AG09319 (cell line): Measurements from ENCODE around the gene UCP2.

Experiments
- DNase-seq: peaks from one replicate; pipeline ENCODE4 v3.0.0-alpha.2; 2010; ENCODE audit warnings: low read depth; ENCODE audit errors: extremely low read depth
- TF ChIP-seq, protein P1 (sequence below): IDR thresholded peaks from 2 replicates; pipeline ENCODE4 v1.5.1; 2011; ENCODE audit warnings: low read depth, mild to moderate bottlenecking, inconsistent platforms, low read length, moderate library complexity

UCP2 gene

DNA sequence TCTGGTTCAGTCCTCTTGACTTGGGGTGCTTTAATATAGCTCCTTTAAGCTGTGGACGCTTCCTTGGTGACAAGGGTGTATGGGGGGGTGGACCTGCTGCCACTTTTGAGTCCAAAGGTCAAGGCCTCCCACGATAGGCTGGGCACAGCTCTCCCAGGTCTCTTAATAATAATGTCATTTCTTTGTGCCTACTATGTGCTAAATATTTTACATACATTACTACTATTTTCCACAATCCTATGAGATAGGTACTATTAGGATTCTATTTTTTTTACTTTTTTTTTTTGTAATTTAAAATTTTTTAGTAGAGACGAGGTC lies 26.5 kb upstream of the UCP2 start:
- DNase-seq: no peak
- TF ChIP-seq, protein P1, sequence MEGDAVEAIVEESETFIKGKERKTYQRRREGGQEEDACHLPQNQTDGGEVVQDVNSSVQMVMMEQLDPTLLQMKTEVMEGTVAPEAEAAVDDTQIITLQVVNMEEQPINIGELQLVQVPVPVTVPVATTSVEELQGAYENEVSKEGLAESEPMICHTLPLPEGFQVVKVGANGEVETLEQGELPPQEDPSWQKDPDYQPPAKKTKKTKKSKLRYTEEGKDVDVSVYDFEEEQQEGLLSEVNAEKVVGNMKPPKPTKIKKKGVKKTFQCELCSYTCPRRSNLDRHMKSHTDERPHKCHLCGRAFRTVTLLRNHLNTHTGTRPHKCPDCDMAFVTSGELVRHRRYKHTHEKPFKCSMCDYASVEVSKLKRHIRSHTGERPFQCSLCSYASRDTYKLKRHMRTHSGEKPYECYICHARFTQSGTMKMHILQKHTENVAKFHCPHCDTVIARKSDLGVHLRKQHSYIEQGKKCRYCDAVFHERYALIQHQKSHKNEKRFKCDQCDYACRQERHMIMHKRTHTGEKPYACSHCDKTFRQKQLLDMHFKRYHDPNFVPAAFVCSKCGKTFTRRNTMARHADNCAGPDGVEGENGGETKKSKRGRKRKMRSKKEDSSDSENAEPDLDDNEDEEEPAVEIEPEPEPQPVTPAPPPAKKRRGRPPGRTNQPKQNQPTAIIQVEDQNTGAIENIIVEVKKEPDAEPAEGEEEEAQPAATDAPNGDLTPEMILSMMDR: no peak

DNA sequence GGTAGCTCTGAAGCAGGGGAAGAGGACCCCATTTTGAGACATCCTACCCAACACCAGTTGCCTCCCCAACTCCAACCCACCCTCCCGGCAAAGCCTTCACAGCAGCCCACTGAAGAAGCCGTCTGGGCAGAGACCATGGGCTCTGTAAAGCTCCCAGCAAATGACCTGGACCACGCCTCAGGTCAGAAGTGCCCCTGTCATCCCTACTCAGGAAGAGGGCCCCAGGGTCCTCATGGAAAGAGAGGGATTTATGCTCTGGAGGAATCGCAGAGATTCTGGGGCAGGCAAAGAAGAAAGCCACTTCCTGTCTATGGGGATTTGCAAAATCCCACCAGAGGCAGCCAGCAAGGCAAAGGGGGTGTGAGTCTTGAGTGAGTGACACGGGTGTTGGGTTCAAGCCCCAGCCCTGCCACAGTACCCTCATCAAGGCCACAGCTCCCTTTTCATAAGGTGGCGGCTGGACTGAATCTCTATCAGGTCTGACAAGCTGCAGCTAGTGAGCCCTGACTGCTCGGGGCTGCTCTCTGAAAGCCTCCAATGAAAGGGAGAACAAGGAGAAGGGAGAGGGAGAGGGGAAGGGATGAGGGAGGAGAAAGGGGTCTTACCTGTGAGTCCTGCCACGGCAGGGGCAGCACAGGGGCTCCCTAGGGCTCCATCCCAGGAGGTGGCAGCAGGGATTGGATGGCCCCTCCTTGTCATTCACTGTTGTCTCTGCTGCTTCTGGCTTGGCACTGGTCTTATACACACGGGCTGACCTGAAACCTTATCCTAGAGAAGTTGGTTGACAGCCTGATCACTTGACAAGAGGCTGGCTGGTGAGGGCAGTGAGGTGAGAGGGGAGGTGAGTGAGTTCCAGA lies 26.0 kb upstream of the UCP2 start, which contains the start of gene UCP3:
TSS of gene UCP3 (minus strand) at position 713 of the 857 bp plus-strand sequence. CDS start 2,043 bp downstream, outside the sequence.
- TF ChIP-seq, protein P1: no peak
- DNase-seq: no peak

DNA sequence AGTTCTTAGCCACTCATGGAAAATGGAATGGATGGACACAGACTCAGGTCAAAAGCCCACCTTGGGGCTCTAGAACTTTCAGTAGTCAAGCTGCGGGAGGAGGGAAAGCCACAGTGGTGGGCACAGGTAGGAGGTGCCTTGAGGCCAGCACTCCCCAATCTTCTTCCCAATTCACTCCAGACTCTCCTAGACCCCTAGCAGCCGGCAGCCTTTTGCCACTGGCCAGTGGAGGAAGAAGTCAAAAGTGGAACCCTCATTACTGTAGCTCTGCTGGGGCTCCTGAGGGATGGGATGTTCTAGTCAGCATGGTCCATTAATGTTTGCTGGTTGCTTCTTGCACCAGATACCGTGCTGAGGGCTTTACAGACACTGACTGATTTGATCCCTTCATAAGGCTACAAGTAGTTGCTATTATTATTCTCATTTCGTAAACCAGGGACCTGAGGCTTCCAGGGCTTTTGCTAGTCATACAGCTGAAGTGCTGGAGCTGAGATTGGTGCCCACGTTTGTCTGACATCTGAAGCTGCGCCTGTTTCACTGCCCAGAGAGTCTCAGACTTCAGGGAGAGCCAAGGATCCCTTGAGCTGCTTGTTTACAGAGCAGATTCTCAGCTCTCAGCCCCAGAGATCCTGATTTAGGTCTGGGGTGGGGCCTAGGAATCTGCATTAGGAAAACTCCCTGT lies 25.2 kb upstream of the UCP2 start:
- TF ChIP-seq, protein P1: no peak
- no peak for DNase-seq

DNA sequence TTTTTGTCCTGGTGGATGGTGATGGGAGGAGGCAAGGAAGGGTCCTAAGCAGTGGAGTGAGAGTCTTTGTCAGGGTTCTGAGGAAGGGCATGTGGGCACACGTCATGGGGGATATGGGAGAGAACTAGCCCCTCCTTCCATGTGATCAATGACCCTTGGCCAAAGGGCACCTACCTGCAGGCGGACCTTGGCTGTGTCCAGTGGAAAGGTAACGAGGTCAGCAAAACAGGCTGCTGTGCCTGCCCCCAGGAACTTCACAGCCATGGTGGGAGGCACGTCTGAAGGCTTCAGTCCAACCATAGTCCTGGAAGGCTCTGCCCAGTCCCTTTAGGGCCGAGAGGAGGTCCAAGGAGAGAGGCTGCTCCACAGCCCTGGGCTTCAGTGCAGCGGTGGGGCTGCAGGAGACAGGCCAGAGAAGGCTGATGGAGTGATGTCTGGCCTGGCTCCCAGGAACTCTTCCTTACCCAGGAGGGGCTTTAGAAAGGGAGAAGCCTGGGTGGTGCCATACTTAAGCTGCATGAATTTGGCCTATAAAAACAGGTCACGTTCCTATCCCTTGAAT lies 24.2 kb upstream of the UCP2 start:
- TF ChIP-seq, protein P1: no peak

DNA sequence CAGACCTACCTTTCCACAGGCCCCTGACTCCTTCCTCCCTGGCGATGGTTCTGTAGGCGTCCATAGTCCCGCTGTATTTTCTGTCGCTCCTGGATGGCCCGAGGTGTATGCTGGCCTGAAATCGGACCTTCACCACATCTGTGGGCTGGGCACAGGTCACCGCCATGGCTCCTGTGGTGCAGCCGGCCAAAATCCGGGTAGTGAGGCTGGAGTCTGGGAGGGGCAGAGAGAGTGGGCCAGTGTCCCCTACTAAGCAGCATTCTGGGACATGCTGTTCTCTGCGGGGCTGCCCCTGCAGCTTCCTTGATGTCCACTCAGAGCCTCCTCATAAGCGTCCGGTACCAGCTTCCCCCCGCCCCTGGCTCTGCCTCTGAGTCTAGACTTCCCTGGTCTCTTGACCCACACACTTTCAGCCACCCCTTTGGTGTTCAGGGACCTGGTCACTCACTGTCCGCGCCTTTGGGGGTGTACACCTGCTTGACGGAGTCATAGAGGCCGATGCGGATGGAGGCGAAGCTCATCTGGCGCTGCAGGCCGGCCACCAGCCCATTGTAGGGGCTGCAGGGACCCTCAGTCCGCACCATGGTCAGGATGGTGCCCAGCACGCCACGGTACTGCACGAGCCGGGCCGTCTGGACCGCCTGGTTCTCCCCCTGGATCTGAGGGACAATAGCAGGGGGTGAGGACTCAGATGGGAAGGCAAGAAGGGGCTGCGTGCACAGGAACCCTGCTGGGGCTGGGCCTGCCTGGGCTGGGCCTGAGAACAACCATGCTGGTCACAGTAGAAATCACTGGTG lies 23.3 kb upstream of the UCP2 start:
- DNase-seq: no peak
- TF ChIP-seq, protein P1: no peak

More for the DNA sequence above, 24.2 kb upstream of the UCP2 start:
- DNase-seq: no peak

DNA sequence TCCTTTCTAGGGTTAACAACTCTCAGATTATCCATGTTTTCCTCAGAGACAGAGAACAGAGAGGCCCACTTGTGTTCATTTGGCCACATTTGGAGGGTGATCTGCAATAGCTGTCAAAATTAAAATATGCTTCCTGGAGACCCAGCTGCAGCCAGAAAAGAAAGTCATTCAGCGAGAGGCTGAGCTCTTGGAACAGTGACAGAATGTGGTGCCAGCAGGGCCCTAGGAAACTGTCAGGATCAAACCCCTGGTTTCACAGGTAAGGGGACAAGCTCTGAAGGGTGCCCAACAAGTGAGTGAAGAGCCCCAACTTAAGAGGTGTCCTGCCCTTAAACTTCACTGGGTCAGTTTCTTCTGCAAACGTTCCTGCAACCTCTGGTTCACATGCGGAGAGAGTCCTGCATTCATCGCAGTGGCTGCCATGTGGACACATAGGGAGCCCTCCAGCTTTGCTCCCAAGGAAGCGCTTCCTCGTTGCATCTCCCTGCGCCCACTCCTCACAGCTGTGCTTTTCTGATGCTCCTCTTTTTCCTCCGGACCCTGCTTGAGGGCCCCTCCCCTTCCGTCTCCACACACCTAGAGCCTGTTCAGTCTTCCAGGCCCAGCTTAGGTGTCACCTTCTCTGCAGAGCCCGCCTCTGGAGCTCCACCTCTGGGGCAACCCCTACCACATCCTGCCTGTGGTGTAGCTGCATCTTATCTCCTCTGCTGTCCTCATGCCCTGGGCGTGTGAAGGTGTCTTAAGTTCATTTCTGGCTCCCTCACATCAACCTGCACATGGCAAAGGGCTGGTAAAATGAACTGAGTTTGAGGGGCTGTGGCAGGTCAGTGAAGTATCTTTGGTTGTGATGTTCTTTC lies 22.3 kb upstream of the UCP2 start:
- TF ChIP-seq, protein P1: no peak
- DNase-seq: no peak
